ENCODE results near the gene RNF225. TPM values are rescaled to one million over a fixed set of nuclear protein-coding genes. Genes with fewer than 3 reads are reported as not detected.

RNF225 gene
- total RNA-seq, 4 donors from 2014 or later = 1.5 TPM; not detected in 3

GRCh38 chr19:58366585-58367430 is 28.6 kb upstream of the RNF225 start:
- WGBS, 2 donors (ENCODE audit: low coverage in 1 of 2) = 82 to 100% methylated on average over 4 to 7 of the region's 32 CpGs
- Histone ChIP-seq H3K27ac (no peak overlapping the region), H3K27me3 (peaks cover 22% of the 10 kb centered on the region), H3K9me3 (no peaks in the 10 kb centered on the region), H3K4me1 (peaks cover 0 to 10% (median under 1%) of the 10 kb centered on the region in 3 donors), H3K4me3 (no peak overlapping the region), H3K36me3 (peaks cover 0 to 19% of the 10 kb centered on the region in 2 donors)
- no peak for ATAC-seq
- TF ChIP-seq POLR2AphosphoS5 (IDR thresholded peaks at IDR 0.05) = no peak
- TF ChIP-seq POLR2A (IDR thresholded peaks at IDR 0.05) = no peak
- no peak for TF ChIP-seq EP300 (IDR thresholded peaks at IDR 0.05)
- no peak for TF ChIP-seq CTCF (IDR thresholded peaks at IDR 0.05)

- Histone ChIP-seq H3K4me1 (peaks cover 0 to 7% (median 0%) of the 10 kb centered on the region in 3 donors), H3K36me3 (peaks cover 0 to 19% of the 10 kb centered on the region in 2 donors), H3K27me3 (peaks cover 22% of the 10 kb centered on the region), H3K4me3 (no peak overlapping the region), H3K9me3 (no peaks in the 10 kb centered on the region), H3K27ac (no peak overlapping the region)
- ATAC-seq = no peak
- TF ChIP-seq CTCF (IDR thresholded peaks at IDR 0.05) (no peak), POLR2A (IDR thresholded peaks at IDR 0.05) (no peak), EP300 (IDR thresholded peaks at IDR 0.05) (no peak), POLR2AphosphoS5 (IDR thresholded peaks at IDR 0.05) (no peak)
- WGBS, 2 donors (ENCODE audit: low coverage in 1 of 2) = 56 to 67% methylated on average over 1 to 11 of the region's 106 CpGs
Observed at GRCh38 chr19:58367698-58368454, 27.6 kb upstream of the RNF225 start.

- Histone ChIP-seq H3K4me3 (no peak overlapping the region), H3K9me3 (no peaks in the 10 kb centered on the region), H3K27me3 (peaks cover 22% of the 10 kb centered on the region), H3K27ac (no peak overlapping the region), H3K36me3 (peaks cover 0 to 19% of the 10 kb centered on the region in 2 donors), H3K4me1 (no peaks in the 10 kb centered on the region)
- WGBS, 2 donors (ENCODE audit: low coverage in 1 of 2) = 82% methylated on average over 10 of the region's 68 CpGs; no CpG with 5 or more reads in 1 of the 2 donors
- TF ChIP-seq POLR2A (IDR thresholded peaks at IDR 0.05) = no peak
- no peak for TF ChIP-seq CTCF (IDR thresholded peaks at IDR 0.05)
- TF ChIP-seq EP300 (IDR thresholded peaks at IDR 0.05) = no peak
- TF ChIP-seq POLR2AphosphoS5 (IDR thresholded peaks at IDR 0.05) = no peak
- no peak for ATAC-seq
Observed at GRCh38 chr19:58368561-58369360, 26.7 kb upstream of the RNF225 start.

- ATAC-seq = no peak
- no peak overlapping the region for H3K27ac ChIP-seq
- 60 to 80% methylated on average over 2 to 7 of the region's 15 CpGs for WGBS, 2 donors (ENCODE audit: low coverage in 1 of 2)
Observed at GRCh38 chr19:58372311-58373133, 22.9 kb upstream of the RNF225 start.

More at GRCh38 chr19:58372311-58373133, 22.9 kb upstream of the RNF225 start:
- Histone ChIP-seq H3K4me1 (no peaks in the 10 kb centered on the region), H3K27me3 (peaks cover 7% of the 10 kb centered on the region), H3K9me3 (no peaks in the 10 kb centered on the region), H3K36me3 (peaks cover 0 to 6% of the 10 kb centered on the region in 2 donors), H3K4me3 (no peak overlapping the region)
- TF ChIP-seq CTCF (IDR thresholded peaks at IDR 0.05) = no peak
